Jurkat, Clone E6-1 (cell line): ENCODE results near the gene ZFAND6.
"Not testable (repeated sequence)": the region's sequence is repeated elsewhere in the genome, so short reads cannot be mapped to it uniquely, and the experiment has no call there.

Experiments
- DNase-seq: peaks from one replicate; pipeline ENCODE4 v3.0.0-alpha.2; 2011; ENCODE audit warnings: low read depth, low spot score
- H3K4me3 ChIP-seq: 2 replicates; pipeline ENCODE4 v1.5.1; 2011; ENCODE audit warnings: mild to moderate bottlenecking, low read length, control low read depth, moderate library complexity

ZFAND6 gene

GRCh38 chr15:80041494-80042253, 17.8 kb upstream of the ZFAND6 start:
- no peak overlapping the region for H3K4me3 ChIP-seq
- DNase-seq = no peak

GRCh38 chr15:80042568-80042967, 16.9 kb upstream of the ZFAND6 start:
- DNase-seq = no peak
- H3K4me3 ChIP-seq = no peak overlapping the region

GRCh38 chr15:80045219-80045618, 14.3 kb upstream of the ZFAND6 start:
- not testable (repeated sequence) for H3K4me3 ChIP-seq, DNase-seq

- H3K4me3 ChIP-seq = no peak overlapping the region
- no peak for DNase-seq
Observed at GRCh38 chr15:80049046-80049445, 10.4 kb upstream of the ZFAND6 start.

DNA sequence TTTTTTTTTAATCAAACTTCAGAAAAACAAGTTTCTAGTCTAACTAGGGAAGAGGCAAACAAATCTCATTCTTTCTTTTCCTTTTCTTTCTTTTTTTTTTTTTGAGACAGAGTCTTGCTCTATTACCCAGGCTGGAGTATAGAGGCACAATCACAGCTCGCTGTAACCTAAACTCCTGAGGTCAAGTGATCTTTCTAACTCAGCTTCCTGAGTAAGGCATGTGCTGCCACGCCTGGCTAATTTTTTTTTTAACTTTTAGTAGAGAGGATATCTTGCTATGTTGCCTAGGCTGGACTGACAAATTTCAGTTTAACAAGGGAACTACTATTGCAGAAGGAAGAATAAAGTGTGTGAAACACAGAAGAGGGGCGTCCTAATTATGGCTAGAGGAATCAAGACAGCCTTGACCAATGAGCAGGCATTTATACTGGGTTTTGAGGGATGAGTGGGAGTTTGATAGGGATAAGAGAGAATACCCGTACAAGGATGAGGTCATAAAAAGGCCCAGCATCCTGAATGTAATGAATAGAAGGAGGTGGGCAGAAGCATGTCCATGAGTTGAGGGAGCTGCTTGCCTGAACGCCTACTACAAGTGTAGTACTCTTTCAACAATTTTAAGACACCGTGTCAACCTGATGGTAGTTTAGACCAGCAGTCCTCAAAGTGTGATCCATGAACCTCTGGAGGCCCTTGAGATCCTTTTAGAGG, 6.7 kb upstream of the ZFAND6 start:
- no peak for DNase-seq
- no peak overlapping the region for H3K4me3 ChIP-seq

DNA sequence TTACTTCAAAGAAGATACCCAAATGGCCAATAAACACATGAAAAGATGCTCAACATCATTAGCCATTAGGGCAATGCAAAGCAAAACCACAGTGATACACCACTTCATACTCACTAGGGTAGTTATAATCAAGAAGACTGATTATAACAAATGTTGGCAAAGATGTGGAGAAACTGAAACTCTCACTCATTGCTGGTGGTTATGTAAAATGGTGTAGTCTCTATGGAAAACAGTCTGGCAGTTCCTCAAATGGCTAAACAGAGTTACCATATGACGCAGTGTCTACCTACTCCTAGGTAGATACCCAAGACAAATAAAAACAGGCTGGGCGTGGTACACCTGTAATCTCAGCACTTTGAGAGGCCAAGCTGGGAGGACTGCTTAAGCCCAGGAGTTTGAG, 3.5 kb upstream of the ZFAND6 start:
- H3K4me3 ChIP-seq = no peak overlapping the region
- no peak for DNase-seq

GRCh38 chr15:80058044-80058443, 1.4 kb upstream of the ZFAND6 start:
- H3K4me3 ChIP-seq = no peak overlapping the region
- DNase-seq = no peak

DNA sequence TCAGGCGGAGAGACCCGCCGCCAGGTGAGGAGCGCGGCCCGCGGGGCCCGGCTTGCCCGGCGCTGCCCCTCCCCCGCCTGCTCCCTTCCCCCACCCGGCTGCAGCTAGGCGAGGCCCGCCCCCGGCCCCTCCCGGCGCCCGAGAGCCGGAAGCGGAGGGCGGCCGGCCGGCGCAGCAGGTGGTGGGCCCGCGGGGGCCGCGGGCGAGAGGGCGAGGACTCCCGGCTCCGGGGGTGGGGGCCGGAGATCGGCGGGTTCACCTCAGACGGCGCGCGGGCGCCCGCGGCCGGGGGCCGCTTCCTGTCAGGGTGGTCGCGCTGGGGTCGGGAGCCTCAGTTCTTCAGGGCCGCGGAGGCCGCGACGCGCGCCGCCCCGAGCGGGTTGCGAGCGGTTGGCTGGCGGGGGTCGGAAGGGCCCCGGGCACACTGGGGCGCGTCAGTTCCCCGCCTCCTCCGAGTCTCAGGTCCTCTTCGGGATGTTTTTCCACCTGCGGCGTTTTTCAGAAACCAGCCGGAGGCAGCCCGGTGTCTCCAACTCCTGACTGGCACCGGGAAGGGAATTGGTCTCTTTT, 395 bp downstream of the ZFAND6 start:
- H3K4me3 ChIP-seq = peak overlapping the region; percentile 67
- DNase-seq = peak; percentile 26

DNA sequence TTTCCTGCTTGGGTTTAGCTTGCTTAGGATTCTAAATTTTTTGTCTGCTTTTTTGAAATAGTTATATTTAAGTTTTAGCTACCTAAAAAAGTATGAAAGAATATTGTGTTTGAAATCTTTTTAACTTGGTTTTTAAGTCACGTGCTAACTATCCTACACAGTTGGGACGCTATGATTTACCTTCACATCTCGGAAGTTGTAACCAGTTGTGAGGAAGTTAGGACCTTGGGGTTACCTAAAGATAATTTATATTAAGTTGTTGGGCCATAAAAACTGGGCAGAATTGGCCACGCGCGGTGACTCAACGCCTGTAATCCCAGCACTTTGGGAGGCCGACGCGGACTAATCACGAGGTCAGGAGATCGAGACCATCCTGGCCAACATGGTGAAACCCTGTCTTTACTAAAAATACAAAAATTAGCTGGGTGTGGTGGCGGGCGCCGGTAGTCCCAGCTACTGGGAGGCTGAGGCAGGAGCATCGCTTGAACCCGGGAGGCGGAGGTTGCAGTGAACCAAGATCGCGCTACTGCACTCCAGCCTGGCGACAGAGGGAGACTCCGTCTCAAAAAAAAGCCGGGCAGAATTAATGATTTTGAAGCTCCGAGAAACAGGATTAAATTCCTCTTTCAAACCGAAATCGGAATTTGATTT, 1.0 kb downstream of the ZFAND6 start:
- peak overlapping the region; percentile 67 for H3K4me3 ChIP-seq
- no peak for DNase-seq

- no peak for DNase-seq
Observed at GRCh38 chr15:80061582-80061981, 2.1 kb downstream of the ZFAND6 start.

DNA sequence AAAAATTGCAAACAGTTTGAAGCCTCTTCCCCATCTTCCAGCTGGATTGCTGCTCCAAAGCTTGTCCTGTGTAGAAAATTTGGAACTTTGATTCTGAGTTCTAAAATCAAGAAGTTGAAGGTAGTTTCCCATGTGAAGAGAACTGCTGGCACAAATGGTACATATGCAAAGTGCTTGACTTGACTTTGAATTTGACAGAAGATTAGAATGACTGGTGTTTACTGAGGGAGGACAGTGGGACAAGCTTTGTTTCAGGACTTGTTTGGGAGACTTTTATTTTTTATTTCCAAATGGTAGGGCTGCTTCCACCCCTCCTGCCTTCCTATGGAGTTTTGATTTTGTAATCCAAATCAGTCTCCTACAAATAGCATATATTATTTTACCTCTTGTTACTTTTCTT, 7.4 kb downstream of the ZFAND6 start:
- no peak for DNase-seq
- H3K4me3 ChIP-seq = no peak overlapping the region

More at GRCh38 chr15:80061582-80061981, 2.1 kb downstream of the ZFAND6 start:
- no peak overlapping the region for H3K4me3 ChIP-seq

DNA sequence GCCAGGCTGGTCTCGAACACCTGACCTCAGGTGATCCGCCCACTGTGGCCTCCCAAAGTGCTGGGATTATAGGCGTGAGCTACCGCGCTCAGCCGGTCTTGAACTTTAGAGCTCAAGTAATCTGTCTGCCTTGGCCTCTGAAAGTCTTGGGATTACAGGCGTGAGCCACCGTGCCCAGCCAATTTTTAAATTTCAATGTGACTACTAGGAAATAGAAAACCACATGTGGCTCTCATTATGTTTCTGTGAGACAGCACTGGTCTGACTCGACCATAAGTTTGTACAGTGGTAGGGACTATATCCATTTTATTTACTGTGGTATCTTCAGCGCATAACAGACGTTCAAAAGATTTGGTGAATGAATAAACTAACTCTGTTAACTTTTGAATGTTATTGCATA, 9.1 kb downstream of the ZFAND6 start:
- DNase-seq = no peak

DNA sequence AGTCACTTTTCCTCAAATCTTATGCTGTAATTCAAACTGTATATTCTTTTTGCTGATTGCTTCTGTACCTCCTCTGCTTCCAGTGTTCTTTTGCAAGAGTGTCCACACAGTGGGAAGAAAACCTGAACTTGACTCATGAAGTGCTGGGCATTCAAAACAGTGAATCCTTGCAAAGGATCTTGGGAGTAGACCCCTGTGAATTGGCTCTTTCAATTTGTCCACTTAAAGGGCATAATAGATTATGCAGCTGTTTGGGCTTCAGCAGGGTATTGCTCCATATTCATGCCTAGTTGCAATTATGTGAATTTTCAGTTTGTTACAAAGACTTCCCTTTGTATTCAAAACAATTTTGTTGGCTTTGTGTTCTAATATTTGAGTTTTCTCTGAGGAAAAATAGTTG, 11.4 kb downstream of the ZFAND6 start:
- DNase-seq = no peak
- no peak overlapping the region for H3K4me3 ChIP-seq

More for the DNA sequence above, 9.1 kb downstream of the ZFAND6 start:
- H3K4me3 ChIP-seq = no peak overlapping the region

DNA sequence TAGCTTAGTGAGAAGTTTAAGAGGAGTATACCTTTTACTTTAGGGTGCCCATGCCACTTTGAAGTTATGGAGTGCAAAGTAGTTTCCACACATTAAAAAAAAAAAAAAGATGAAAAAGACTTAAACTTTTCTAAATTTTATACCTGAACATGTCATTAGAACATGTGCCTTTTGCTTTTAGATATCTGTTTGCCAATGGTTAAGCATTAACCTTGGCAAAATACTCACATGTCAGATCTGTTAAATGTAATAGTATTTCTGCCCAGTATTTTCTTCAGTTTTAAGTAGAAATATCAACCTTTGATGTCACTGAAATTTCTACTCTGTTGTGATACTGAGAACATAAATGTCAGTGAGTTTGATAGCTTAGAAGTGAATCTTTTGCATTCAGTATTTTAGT, 12.2 kb downstream of the ZFAND6 start:
- DNase-seq = no peak
- H3K4me3 ChIP-seq = peak overlapping the region; percentile 71

GRCh38 chr15:80072285-80072994, 13.0 kb downstream of the ZFAND6 start:
- DNase-seq = peak; percentile 93
- peak overlapping the region; percentile 71 for H3K4me3 ChIP-seq

DNA sequence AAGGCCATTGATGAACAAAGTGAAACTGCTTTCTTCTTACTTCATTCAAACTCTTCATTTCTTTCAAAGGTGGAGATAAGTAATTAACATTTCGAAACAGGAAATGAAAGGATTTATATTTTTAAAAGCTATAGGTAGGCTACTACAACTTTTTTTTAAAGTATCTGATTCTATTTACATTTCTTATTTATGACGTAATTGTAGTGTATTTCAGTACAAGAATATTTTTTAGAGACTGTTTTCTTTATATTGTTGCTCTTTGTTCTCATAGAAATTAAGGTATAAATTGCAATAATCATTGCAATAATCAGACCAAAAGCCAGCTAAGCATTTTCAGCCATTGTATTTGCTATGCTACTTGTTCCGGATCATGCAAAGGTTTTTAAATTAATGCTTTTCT, 13.7 kb downstream of the ZFAND6 start:
- peak overlapping the region; percentile 71 for H3K4me3 ChIP-seq
- no peak for DNase-seq

GRCh38 chr15:80076321-80077318, 17.1 kb downstream of the ZFAND6 start:
- DNase-seq = no peak

GRCh38 chr15:80081390-80081789, 21.9 kb downstream of the ZFAND6 start:
- no peak for DNase-seq
- no peak overlapping the region for H3K4me3 ChIP-seq

More at GRCh38 chr15:80076321-80077318, 17.1 kb downstream of the ZFAND6 start:
- H3K4me3 ChIP-seq = no peak overlapping the region
